AG04449 (cell line): ENCODE results near the gene DMD.
"Not testable (repeated sequence)": the region's sequence is repeated elsewhere in the genome, so short reads cannot be mapped to it uniquely, and the experiment has no call there.

ENCODE experiments used
- CTCF ChIA-PET: fragments of 350-600 bp; formaldehyde crosslinking; extraction: SDS; loops from one replicate; lab custom pipeline; 2021; ENCODE audit warnings: antibody characterized with exemption; lab: Yijun Ruan, JAX
- POLR2A ChIA-PET: fragments of 400-600, 350-600 bp; formaldehyde crosslinking; extraction: SDS; loops from one replicate; lab custom pipeline; 2020; ENCODE audit warnings: antibody characterized with exemption, inconsistent platforms; lab: Yijun Ruan, JAX
- DNase-seq: peaks from one replicate; pipeline ENCODE4 v3.0.0-alpha.2; 2010; ENCODE audit warnings: low read depth, low spot score
- H3K4me3 ChIP-seq: 2 replicates; pipeline ENCODE4 v1.5.1; 2011; ENCODE audit warnings: low read depth, mild to moderate bottlenecking, control low read depth, low read length
- TF ChIP-seq, protein P1 (sequence below): IDR thresholded peaks from one replicate; pipeline ENCODE4 v1.5.1; 2011; ENCODE audit warnings: mild to moderate bottlenecking, moderate library complexity, low read length, control low read depth, inconsistent platforms; ENCODE audit not compliant: insufficient read depth; ENCODE audit errors: missing control alignments

Gene DMD

GRCh38 chrX:31499109-31499508, 1712.2 kb downstream of the DMD start:
- POLR2A ChIA-PET: no interaction called here
- DNase-seq: no peak
- TF ChIP-seq, protein P1, sequence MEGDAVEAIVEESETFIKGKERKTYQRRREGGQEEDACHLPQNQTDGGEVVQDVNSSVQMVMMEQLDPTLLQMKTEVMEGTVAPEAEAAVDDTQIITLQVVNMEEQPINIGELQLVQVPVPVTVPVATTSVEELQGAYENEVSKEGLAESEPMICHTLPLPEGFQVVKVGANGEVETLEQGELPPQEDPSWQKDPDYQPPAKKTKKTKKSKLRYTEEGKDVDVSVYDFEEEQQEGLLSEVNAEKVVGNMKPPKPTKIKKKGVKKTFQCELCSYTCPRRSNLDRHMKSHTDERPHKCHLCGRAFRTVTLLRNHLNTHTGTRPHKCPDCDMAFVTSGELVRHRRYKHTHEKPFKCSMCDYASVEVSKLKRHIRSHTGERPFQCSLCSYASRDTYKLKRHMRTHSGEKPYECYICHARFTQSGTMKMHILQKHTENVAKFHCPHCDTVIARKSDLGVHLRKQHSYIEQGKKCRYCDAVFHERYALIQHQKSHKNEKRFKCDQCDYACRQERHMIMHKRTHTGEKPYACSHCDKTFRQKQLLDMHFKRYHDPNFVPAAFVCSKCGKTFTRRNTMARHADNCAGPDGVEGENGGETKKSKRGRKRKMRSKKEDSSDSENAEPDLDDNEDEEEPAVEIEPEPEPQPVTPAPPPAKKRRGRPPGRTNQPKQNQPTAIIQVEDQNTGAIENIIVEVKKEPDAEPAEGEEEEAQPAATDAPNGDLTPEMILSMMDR: no peak
- H3K4me3 ChIP-seq: no peak overlapping the region
- CTCF ChIA-PET: interaction anchor here (1.0 kb wide), 1 partner anchor 16 kb away, joined by 3 read pairs; no protein-coding TSS in a partner anchor

GRCh38 chrX:31497086-31497485, 1714.3 kb downstream of the DMD start:
- ChIA-PET CTCF (no interaction called here), POLR2A (no interaction called here)
- no peak overlapping the region for H3K4me3 ChIP-seq
- TF ChIP-seq, protein P1: no peak
- DNase-seq: no peak

- TF ChIP-seq, protein P1: no peak
- POLR2A ChIA-PET: no interaction called here
- CTCF ChIA-PET: no interaction called here
- H3K4me3 ChIP-seq: no peak overlapping the region
- no peak for DNase-seq
Measured at GRCh38 chrX:31487951-31488350, 1723.4 kb downstream of the DMD start.

DNA sequence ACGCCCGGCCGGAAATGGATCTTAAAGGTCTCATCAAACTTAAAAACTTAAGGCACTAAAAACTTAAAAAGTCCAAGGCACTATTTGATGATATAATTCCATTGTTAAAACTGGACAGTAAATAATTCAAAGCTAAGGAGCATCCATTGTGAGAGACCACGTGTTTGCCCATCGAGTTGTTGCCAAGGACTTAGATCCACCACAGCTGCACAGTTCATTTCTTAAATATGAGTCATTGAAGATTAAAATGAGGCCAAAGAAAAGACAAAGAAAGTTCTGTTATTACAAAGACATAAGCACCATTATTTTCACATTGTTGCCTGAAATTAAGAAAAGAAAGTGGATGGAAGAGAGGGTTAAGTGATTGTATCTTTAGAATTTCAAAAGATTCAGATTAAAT, 1728.0 kb downstream of the DMD start:
- ChIA-PET CTCF (no interaction called here), POLR2A (no interaction called here)

GRCh38 chrX:31480696-31481095, 1730.7 kb downstream of the DMD start:
- CTCF ChIA-PET: no interaction called here
- H3K4me3 ChIP-seq: no peak overlapping the region
- no peak for DNase-seq
- TF ChIP-seq, protein P1: no peak
- POLR2A ChIA-PET: interaction anchor here (0.6 kb wide), 1 partner anchor 26 kb away, joined by 3 read pairs; no protein-coding TSS in a partner anchor

More for the DNA sequence above, 1728.0 kb downstream of the DMD start:
- DNase-seq: no peak
- TF ChIP-seq, protein P1: no peak
- no peak overlapping the region for H3K4me3 ChIP-seq

GRCh38 chrX:31471229-31471628, 1740.1 kb downstream of the DMD start:
- H3K4me3 ChIP-seq: no peak overlapping the region
- DNase-seq: no peak
- TF ChIP-seq, protein P1: no peak
- ChIA-PET CTCF (no interaction called here), POLR2A (no interaction called here)

GRCh38 chrX:31470753-31471152, 1740.6 kb downstream of the DMD start:
- H3K4me3 ChIP-seq, POLR2A ChIA-PET, DNase-seq, CTCF ChIA-PET: not testable (repeated sequence)
